Ammon's horn (tissue), 1 donor: ENCODE results near the gene GTF3C1.

Source experiments
- DNase-seq: peaks from one replicate; pipeline ENCODE4 v3.0.0-alpha.2; 2016; ENCODE audit warnings: low spot score

GTF3C1 gene

DNA sequence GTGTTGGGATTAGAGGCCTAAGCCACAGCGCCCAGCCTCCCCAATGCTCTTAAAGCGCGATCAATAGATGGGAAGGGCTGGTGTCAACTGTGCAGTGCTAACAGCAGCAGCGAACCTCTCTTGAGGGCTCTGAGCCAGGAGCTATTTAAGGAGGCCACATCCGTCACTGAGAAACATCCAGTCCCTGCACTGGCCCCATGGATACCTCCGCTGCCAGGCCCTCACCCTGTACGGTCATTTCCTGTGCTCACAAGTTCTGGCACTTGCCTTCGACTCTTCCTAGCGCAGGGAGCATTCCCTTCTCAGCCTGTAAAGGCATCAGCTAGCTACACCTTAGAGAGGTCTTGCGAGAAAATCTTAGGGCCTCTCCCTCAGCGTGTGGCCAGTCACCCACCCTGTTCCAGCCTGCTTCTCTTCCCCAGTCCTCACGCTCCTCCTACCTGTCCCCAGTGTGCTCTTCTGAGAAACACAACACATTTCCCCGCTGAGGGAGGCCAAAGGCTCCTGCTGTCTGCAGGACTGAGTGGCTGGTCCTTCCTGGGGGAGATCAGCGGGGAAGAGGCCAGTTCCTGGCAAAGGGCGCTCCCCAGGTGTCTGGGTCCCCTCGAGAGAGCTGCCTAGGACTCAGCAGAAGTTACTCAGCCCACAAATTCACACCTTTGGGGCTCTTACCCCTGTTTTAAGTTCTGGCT, 28.6 kb downstream of the GTF3C1 start:
- DNase-seq, result no peak

- no peak for DNase-seq
Measured at GRCh38 chr16:27518226-27518625, 31.5 kb downstream of the GTF3C1 start.

GRCh38 chr16:27517664-27518063, 32.0 kb downstream of the GTF3C1 start:
- DNase-seq, result no peak

- no peak for DNase-seq
Measured at GRCh38 chr16:27516365-27516764, 33.3 kb downstream of the GTF3C1 start.

GRCh38 chr16:27515874-27516353, 33.8 kb downstream of the GTF3C1 start:
- no peak for DNase-seq

DNA sequence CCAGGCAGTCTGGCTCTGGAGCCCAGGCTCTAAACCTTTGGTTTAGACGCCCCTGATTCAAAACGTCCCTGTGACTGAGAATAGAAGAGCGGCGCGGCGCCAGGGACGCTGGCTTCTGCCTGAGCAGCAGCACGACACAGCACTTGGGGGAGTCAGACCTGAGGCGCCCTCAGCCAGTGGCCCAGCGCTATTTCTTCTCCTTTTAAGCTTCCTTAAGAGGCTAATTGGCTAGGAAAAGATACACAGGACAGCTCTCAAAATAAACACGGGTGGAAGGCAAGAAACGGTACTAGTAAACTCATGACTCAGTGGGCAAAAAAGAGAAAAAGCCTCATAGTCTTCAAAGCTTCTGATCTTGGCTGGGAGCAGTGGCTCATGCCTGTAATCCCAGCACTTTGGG, 34.9 kb downstream of the GTF3C1 start:
- DNase-seq, result peak; percentile 54

DNA sequence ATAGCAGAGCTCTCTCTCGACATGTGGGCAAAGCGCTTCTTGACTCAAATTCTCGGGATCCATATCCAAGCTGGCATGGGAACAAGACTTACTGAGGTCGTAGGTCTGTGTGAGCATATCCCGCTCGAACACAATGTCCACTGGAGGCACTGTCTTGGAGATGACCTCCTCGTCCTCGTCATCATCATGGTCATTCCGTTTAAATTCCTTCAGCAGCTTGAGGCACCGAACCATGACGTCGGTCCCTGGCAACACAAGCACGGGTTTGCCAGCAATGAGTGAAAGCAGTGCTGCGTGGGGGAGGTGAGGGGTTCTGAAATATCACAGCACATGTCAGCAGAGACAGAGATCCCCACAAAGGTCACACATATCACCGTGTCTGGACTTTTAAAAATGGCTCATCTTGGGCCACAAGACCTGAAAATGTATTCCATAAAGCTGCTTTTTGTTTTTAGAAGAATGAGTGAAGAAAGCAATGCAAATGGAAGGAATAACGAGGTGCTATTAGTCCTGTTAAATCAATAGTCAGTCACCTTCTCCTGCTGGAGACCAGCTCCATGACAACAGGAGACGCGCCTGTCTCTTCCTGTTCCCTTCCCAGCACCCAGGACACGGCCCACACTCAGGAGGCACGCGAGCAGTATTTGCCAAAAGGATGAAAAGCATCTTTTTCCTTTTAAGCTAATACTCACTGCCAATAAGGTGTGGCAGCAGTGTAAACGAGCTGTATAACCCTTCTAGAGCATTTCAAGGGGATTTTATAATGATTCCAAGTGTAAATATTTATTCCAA, 37.9 kb downstream of the GTF3C1 start:
- peak; percentile 55 for DNase-seq

GRCh38 chr16:27508476-27508875, 41.2 kb downstream of the GTF3C1 start:
- no peak for DNase-seq

GRCh38 chr16:27506771-27507170, 42.9 kb downstream of the GTF3C1 start:
- no peak for DNase-seq

DNA sequence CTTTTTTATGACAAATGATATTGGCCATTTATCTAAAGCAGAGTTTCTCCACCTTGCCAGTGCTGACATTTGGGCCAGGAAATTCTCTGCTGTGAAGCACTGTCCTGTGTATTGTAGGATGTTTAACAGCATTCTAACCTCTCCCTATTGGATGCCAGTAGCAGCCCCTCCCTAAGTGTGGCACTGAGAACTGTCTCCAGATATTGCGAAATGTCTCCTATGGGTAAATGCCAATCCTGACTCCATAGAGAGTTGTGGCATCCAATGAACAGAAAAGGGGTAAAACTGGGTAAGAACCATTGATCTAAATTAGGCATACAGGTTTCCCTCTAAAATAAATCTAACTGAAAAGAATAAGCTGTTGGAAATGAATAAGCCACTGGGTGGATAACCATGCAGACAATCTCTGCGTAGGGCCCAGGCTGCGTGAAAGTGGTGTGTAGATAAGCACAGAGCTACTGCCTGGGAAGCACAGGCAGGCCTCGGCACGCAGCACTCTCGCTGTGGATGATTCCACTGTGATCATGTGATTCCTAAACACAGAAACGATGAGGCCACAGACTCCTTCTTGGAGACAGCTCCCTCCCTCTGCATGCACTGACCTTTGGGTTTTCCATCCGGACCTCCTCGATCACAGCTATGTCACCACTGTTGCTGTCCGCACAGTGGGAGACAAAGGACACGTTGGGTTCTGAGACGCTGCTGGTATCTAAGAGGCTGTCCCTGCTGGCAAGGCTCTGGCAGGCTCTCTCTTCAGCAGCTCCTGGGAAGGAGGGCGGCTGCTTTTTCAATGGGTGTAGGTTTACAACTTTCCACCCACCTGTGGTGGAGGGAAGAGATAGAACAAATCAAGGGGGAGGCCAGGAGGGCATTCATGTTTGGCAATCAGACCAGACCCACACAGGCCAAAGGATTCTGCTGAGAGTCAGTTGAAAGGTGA, 44.1 kb downstream of the GTF3C1 start:
- DNase-seq, result no peak

GRCh38 chr16:27503662-27504061, 46.1 kb downstream of the GTF3C1 start:
- DNase-seq, result no peak

- no peak for DNase-seq
Measured at GRCh38 chr16:27500801-27501200, 48.9 kb downstream of the GTF3C1 start.

DNA sequence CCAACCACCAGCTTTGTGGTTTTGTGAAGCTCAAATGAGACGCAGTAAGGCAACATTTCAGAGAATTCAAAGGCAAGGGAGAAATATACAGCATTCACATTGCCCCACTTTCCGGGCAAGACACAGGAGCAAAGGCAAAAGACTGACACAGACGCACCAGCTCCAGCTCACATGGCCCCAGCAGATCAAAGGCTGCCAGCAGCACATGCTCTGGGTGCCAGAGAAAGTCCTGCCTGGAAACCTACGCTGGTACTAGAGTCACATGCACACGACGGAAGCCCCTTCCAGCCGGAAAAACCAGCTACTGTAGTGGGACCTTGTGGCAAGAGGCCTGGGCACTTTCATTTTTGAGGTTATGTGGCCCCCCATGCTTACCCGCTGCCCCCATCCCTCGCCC, 50.1 kb downstream of the GTF3C1 start:
- DNase-seq, result peak; percentile 48

DNA sequence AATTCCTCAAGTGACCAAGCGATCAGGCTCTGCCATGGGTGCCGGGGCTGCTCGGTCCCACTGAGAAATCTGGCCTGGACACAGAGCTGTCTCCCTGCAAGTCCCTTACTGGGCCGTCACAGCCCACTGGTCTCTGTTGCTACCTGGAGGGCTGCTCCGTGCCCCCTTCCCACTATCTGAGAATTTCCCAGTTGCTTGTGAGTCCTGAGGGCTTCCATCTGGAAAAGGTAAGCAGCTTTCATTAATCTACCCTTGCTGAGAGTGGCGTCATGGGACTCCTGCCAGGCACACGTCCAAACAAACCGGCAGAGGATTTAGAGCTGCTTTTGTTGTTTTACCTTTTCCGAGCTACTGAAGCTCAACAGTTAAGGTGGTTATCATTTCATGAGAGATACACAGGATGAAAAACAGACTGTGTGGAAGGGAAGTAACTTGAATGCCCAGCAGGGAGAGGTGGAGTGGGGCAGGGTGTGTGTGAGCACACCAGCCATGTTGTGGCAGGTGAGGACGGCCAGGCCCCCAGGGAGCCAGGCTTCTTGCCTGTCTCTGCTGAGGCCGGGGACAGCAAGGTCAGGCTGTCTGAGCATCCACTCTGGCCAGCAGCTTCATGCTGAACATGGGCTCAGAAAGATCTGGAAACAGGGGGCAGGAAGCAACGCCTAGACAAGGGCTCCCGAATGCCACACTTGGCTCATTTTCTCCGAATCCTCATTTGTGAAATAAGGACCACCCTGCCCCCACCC, 50.6 kb downstream of the GTF3C1 start:
- DNase-seq, result no peak

- no peak for DNase-seq
Measured at GRCh38 chr16:27498031-27498825, 51.5 kb downstream of the GTF3C1 start.

- DNase-seq, result no peak
Measured at GRCh38 chr16:27495191-27495590, 54.5 kb downstream of the GTF3C1 start.

DNA sequence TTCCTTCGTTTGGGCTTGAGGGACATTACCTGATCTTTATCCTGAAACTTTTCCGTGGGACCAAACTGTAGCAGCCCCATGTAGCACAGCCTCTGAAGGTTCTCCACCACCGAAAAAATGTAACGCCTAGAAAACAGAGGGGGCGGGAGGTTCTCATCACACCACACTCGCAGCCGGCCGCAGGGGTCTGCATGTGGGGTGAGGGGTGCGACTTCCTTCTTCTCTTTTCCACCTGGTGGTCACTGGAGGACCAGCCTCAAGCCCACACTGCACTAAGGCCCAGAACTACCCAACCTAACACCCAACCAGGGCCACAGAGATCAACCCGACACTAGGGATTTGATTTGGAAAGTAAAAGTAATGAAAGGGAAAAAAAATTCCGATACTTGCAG, 57.1 kb downstream of the GTF3C1 start:
- no peak for DNase-seq

- no peak for DNase-seq
Measured at GRCh38 chr16:27491894-27492587, 57.7 kb downstream of the GTF3C1 start.

- no peak for DNase-seq
Measured at GRCh38 chr16:27489906-27490305, 59.8 kb downstream of the GTF3C1 start.

- DNase-seq, result no peak
Measured at GRCh38 chr16:27489421-27489820, 60.3 kb downstream of the GTF3C1 start.
